NCI-H2227 (cell line): ENCODE measurements around the gene SRP14.
"Not testable (repeated sequence)": the region's sequence is repeated elsewhere in the genome, so short reads cannot be mapped to it uniquely, and the experiment has no call there.

Experiments used
- DNase-seq: peaks from one replicate; lab custom pipeline; 2025; ENCODE audit not compliant: unreplicated experiment; lab: John Stamatoyannopoulos, UW

Gene SRP14

GRCh38 chr15:40031300-40031699 lies 7.7 kb downstream of the SRP14 start:
- no peak for DNase-seq

GRCh38 chr15:40029979-40030893 lies 8.7 kb downstream of the SRP14 start:
- DNase-seq: peak; percentile 41

DNA sequence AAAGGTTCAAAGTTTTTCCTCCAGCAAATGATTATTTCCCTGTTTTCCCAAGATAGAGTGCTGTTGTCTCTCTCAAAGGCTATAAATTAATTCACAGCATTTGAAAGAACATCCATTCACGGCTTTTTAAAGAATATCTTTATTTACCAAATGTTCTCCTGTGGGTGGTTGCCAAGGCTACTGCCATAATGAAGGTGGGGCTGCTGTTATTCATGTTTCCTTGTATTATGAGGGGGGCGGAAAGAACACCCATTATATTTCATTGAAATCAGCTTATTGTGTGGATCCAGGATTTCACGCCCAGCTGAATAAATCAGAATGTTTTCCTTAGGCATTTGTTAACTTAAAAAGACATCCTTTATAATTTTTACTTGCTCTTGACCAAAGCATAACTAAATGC lies 10.1 kb downstream of the SRP14 start:
- DNase-seq: no peak

DNA sequence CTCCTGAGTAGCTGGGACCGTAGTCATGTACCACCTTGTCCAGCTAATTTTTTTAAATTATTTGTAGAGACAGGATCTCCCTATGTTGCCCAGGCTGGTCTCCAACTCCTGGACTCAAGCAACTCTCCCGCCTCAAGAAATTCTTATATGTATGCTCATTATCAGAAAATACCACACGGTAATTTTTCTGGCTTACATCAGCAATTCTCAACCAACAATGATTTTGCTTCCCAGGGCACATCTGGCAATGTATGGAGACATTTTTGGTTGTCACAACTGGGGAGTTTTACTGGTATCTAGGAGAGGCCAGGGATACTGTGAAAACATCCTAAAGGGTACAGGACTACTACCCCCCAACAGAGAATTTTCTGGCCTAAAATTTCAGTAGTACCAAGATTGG lies 10.8 kb downstream of the SRP14 start:
- DNase-seq: no peak

GRCh38 chr15:40016224-40016865 lies 22.6 kb downstream of the SRP14 start:
- DNase-seq: no peak

- no peak for DNase-seq
Observed at GRCh38 chr15:40014390-40014789, 24.6 kb downstream of the SRP14 start.

- DNase-seq: not testable (repeated sequence)
Observed at GRCh38 chr15:40013372-40013771, 25.6 kb downstream of the SRP14 start.

GRCh38 chr15:40011303-40011702 lies 27.7 kb downstream of the SRP14 start:
- DNase-seq: peak; percentile 47

DNA sequence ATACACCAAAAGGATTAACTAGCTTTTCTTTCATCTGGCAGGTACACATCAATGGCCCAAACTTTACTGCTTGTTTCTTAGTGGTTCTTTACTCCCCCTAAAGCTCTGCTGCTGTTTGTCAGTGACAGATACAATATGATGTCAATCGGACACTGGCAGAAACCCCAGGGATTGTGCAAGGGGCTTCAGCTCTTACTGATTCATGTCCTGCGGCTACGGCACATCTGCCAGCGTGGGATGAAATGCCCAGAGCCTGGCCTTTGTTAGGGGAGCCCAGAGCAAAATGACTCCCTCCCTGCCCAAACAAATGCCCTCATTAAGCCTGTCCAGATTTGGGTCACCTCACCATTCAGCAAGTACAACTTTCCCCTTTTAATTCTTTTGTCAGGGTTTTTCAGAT lies 28.3 kb downstream of the SRP14 start:
- DNase-seq: no peak

DNA sequence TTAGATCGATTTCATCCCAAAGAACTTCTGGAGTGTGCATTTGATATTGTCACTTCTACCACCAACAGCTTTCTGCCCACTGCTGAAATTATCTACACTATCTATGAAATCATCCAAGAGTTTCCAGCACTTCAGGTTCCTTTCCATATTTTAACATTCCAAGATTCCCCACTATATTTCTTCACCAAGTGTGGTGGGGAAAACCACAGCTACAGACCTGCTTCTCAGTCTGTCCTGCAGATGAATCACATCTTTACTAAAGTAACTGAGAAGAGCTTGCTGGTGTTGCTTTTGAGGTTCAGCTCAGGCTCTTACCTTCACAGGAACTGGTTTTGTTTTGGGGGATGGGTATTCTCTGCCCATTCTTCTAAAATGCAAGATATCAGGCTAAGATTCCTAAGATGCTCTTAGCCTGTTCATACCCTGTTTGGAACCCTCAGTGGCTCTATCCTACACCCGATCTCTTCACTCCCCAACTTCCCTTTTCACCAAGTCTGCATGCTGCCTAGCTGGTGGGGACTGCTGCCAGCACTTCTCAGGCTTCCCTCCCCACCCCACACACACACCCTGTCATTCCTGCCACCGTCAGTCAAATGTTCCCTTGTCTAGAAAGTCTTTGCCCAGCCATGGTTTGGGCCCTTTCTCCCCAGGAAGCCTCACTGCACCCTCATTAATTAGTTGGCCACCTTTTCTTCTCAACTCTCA lies 30.8 kb downstream of the SRP14 start:
- DNase-seq: no peak

- DNase-seq: no peak
Observed at GRCh38 chr15:40006646-40007045, 32.3 kb downstream of the SRP14 start.

- DNase-seq: no peak
Observed at GRCh38 chr15:40006003-40006402, 33.0 kb downstream of the SRP14 start.

GRCh38 chr15:40003116-40003916 lies 35.7 kb downstream of the SRP14 start:
- no peak for DNase-seq

DNA sequence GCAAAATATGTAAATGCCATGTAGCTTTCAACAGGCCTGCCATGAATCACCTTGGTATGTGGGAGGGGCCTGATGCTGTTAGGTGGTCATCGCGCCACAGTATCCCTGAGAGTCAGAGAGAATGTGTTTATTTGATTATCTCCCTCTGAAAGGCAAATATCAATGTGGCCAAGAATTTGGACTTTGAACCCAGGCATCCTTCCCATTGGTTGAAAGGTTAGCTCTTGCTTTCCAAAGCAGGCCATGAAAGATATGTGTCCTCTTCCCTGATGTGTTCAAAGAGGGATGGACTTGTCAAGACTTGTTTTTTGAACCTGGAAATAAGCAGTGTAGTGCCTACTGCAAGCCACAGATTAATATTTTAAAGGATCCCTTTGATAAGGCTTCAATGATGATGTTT lies 36.7 kb downstream of the SRP14 start:
- no peak for DNase-seq

DNA sequence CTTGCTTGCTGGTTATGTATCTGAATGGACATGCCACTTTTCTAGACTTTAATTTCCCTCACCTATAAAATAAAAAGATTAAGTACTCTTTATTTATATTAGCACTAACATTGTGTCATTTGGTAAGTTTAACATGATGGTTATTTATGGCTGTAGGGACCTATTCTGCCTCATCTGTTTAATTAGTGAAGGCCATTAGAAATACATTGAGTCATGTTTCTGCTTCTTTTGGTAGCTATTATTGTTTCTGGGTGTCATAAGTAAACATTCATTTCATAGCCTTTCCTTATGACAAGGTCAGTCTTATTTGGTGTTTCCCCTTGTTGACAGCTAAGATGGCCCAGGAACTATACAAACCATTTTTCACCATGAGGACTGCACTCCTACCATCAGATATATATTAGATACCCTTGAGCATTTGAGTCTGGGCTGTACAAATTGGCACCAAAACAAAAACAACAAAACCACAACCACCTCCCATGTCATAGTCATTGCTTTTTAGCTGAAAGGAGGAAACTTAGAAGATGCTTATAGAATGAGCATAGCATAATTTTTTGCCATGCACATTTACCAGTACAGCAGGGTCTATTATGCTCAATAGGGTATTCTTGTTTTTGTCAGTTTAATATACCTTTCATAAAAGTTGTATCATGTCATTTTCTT lies 39.3 kb downstream of the SRP14 start:
- no peak for DNase-seq

DNA sequence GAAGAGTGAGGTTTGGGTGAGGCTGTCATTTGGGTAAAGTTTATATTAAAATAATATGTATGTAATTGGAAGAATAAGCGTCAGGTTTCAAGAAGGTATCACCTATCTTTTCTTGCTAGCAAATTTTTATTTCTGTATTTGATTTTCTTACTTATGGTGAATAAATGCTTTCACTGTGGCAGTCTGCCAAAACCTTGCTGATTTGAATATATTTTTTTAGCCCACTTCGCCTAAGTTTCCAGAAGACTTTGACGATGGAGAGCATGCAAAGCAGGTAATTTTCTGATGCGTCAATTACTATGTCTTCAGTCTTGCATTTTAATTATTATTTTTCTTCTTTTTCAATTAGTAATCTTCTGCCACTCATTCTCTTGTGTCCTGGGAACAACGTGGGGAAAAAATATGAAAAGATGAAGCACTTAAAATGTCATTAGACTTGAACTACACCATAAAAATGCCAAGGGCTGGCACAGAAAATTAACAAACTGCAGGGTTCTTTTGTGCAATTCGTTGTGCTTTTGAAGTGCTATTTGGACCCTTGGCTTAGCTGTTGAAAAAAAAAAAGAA lies 40.4 kb downstream of the SRP14 start:
- DNase-seq: peak; percentile 13

DNA sequence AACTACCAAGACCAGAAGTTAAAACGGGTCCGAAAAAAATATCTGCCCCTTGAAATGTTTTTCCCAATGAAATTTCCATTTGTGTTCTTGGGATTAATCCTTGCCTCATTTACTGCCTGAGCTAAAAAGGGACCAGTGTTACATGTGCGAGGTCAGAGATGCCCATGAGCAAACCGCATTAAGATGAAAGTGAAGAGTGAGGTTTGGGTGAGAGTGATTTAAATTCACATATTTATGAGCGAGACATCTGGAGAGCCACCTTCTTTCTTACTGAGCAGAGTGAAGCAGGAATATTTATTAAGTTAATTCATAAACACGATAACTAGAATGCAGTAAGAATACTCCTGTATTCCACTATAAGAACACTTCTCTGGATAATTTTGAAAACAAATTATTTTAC lies 41.3 kb downstream of the SRP14 start:
- DNase-seq: no peak

DNA sequence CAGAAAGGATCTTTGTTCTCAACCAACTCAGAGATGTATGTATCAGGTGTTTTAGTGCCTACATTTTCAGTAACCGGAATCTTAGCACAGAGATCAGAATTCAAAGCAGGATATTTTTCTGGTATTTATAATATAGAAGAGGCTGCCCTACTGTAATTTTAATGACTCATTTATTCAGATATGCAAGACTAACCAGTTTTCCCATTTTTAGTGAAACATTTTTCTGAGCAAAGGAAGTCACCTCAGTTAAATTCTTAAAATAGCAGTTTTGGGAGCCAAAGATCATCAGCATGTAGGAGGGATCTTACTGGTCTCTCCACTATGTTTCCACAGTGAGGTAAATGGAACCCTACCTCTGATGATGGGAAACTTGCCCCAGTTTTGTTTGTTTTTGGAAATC lies 42.0 kb downstream of the SRP14 start:
- no peak for DNase-seq

DNA sequence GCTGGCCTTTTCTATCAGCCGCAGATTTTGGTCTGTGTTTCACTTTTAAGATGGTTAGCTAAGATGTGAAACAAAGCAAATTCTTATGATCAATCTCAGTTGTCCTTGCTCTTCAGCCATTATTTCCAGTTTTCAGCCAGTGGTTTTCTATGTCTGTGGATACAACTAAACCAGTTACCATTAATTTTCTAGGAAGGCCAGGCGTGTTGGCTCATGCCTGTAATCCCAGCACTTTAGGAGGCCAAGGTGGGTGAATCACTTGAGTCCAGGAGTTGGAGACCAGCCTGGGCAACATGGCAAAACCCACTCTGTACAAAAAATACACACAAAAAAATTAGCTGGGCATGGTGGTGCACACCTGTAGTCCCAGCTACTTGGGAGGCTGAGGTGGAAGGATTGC lies 42.8 kb downstream of the SRP14 start:
- DNase-seq: not testable (repeated sequence)

GRCh38 chr15:39992953-39993352 lies 46.0 kb downstream of the SRP14 start:
- DNase-seq: not testable (repeated sequence)
